K562 (cell line): ENCODE data around the gene KLHL22. TPM values are rescaled to one million over a fixed set of nuclear protein-coding genes. Genes with fewer than 3 reads are reported as not detected.
A peak's percentile ranks its signal among the peaks of the same experiment; 100 is the strongest.
"Not testable (repeated sequence)": the region's sequence is repeated elsewhere in the genome, so short reads cannot be mapped to it uniquely, and the experiment has no call there.

Experiments used
- ARID4B ChIP-seq: sonication (generic); formaldehyde crosslinking; IDR thresholded peaks from 2 replicates; pipeline ENCODE4 v1.8.0; 2022; ENCODE audit warnings: mild to moderate bottlenecking, missing genetic modification reagents
- CTCF ChIP-seq, 3 experiments: IDR thresholded peaks in 2 of 3; conservative IDR thresholded peaks in 1 of 3; 2 replicates each; pipeline ENCODE4 v1.5.1; 2011 to 2012; ENCODE audit warnings: low read length in 3 of 3, mild to moderate bottlenecking in 3 of 3, control low read depth in 2 of 3, improper control_type of control experiment in 1 of 3, inconsistent platforms in 1 of 3, low read depth in 1 of 3, mixed read lengths in 1 of 3, moderate library complexity in 1 of 3; ENCODE audit not compliant: insufficient read depth in 2 of 3
- FOXP1 ChIP-seq: sonication (generic); formaldehyde crosslinking; IDR thresholded peaks from 2 replicates; pipeline ENCODE4 v1.8.0; 2022; ENCODE audit warnings: mild to moderate bottlenecking, missing genetic modification reagents
- JUN ChIP-seq, 2 experiments: sonication (generic) in 1 of 2; formaldehyde crosslinking in 1 of 2; IDR thresholded peaks; 2 replicates each; pipeline versions ENCODE4 v1.6.1 to v1.8.0; 2012 to 2022; ENCODE audit warnings: borderline replicate concordance in 2 of 2, mild to moderate bottlenecking in 2 of 2, improper control_type of control experiment in 1 of 2, low read depth in 1 of 2, low read length in 1 of 2, missing genetic modification reagents in 1 of 2
- PURB ChIP-seq: sonication (generic); formaldehyde crosslinking; IDR thresholded peaks from 2 replicates; pipeline ENCODE4 v1.9.0; 2021; ENCODE audit warnings: low read depth, mild to moderate bottlenecking, missing genetic modification reagents
- SRF ChIP-seq, 2 experiments: fragments of 250-450, 450-650 bp in 1 of 2; sonication (Bioruptor Pico) in 1 of 2; sonication (generic) in 1 of 2; formaldehyde crosslinking; IDR thresholded peaks; 2 replicates each; pipeline versions ENCODE4 v1.5.0 to v1.5.1; 2020 to 2022; ENCODE audit warnings: mild to moderate bottlenecking in 1 of 2, missing genetic modification reagents in 1 of 2
- TEAD4 ChIP-seq, 2 experiments: sonication (generic) in 1 of 2; formaldehyde crosslinking in 1 of 2; IDR thresholded peaks; 2 replicates each; pipeline versions ENCODE4 v1.6.1 to v1.8.0; 2012 to 2022; ENCODE audit warnings: borderline replicate concordance in 1 of 2, inconsistent platforms in 1 of 2, low read length in 1 of 2, mild to moderate bottlenecking in 1 of 2, missing genetic modification reagents in 1 of 2
- ZNF143 ChIP-seq: sonication (generic); formaldehyde crosslinking; IDR thresholded peaks from 2 replicates; pipeline ENCODE4 v1.9.0; 2022; ENCODE audit warnings: mild to moderate bottlenecking, missing genetic modification reagents
- polyA plus RNA-seq, 8 experiments: library from polyadenylated mRNA; depleted of rRNA in 4 of 8; stranded (reverse) in 5 of 8; unstranded in 3 of 8; fragments of >200 nt; fragmentation: Nextera tagmentation in 2 of 8; fragmentation: Illumina TruSeq in 1 of 8; extraction: Ambion mirVana in 2 of 8; extraction: Trizol in 1 of 8; gene quantifications; 2 replicates each; pipeline versions ENCODE4 v1.2.1 to v1.2.3, GENCODE V29; 2011 to 2014; ENCODE audit warnings: inconsistent platforms in 1 of 8, missing spikeins in 1 of 8
- total RNA-seq, 7 experiments: library from RNA; depleted of rRNA in 6 of 7; stranded (reverse); fragments of >200 nt in 6 of 7; fragmentation: Illumina TruSeq in 2 of 7; extraction: Trizol in 2 of 7; gene quantifications; 2 replicates each; pipeline versions ENCODE4 v1.2.1 to v1.2.3, GENCODE V29; 2011 to 2021; ENCODE audit warnings: low replicate concordance in 1 of 7
- TF ChIP-seq, protein P1 (sequence below): fragments of 250-450 bp; sonication (Bioruptor Pico); IDR thresholded peaks from 2 replicates; pipeline ENCODE4 v1.4.0; 2020; ENCODE audit warnings: borderline replicate concordance
- TF ChIP-seq, protein P2 (sequence below): fragments of 250-450 bp; sonication (Bioruptor Pico); IDR thresholded peaks from 2 replicates; pipeline ENCODE4 v1.5.0; 2021
- TF ChIP-seq, protein P3 (sequence below): sonication (generic); formaldehyde crosslinking; IDR thresholded peaks from 2 replicates; pipeline ENCODE4 v1.9.0; 2022; ENCODE audit warnings: mild to moderate bottlenecking, missing genetic modification reagents
- TF ChIP-seq, protein P4 (sequence below): sonication (generic); formaldehyde crosslinking; IDR thresholded peaks from 2 replicates; pipeline ENCODE4 v1.8.1; 2022; ENCODE audit warnings: missing genetic modification reagents
- TF ChIP-seq, protein P5 (sequence below): sonication (generic); formaldehyde crosslinking; IDR thresholded peaks from 2 replicates; pipeline ENCODE4 v1.9.0; 2022; ENCODE audit warnings: mild to moderate bottlenecking, missing genetic modification reagents

Gene KLHL22
- total and polyA plus RNA-seq, 9 of the 15 experiments (the other 6 are each of a cell fraction or from before 2014, with no cell fraction given): 1.3 to 25.6 (median 15.2) TPM

DNA sequence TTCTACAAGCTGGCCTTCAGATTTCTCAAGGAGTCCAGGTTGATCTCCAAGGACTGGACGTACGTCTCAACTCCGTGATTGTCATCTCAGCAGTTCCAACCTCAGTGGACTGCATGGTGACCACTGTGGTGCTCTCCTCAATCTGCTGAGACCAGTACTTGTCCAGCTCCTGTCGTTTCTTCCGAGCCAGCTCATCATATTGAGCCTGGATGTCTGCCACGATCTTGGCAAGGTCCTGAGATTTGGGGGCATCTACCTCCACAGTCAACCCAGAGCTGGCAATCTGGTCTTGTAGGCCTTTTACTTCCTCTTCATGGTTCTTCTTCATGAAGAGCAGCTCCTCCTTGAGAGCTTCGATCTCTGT, 12.5 kb downstream of the KLHL22 start (continued):
- TF ChIP-seq CTCF (IDR thresholded peaks at IDR 0.05 in 2 of 3, conservative IDR thresholded peaks at IDR 0.05 in 1 of 3; ENCODE audit: insufficient read depth in 2 of 3, low read depth in 1 of 3, low read length in 3 of 3) (0 out of 6 replicates have a peak, but pooled peaks of 1 of the 3 experiments have one; percentile 3), ARID4B (CRISPR knock-in tag) (peak; percentile 60; the same call in 1 of the 2 replicates), FOXP1 (CRISPR knock-in tag) (peak; percentile 80; the same call in 1 of the 2 replicates), ZNF143 (CRISPR knock-in tag) (0 out of 2 replicates have a peak, but pooled peaks have one; percentile 43), JUN (CRISPR knock-in tag; IDR thresholded peaks at IDR 0.05; ENCODE audit: borderline replicate concordance) (peak; percentile 62; the same call in 1 of the 2 replicates), SRF (CRISPR knock-in tag; IDR thresholded peaks at IDR 0.05) (peak in 1 of 2 experiments; percentile 20; a peak in 1 of 4 replicates), TEAD4 (CRISPR knock-in tag; IDR thresholded peaks at IDR 0.05; ENCODE audit: borderline replicate concordance) (peak; percentile 88), PURB (CRISPR knock-in tag) (peak; percentile 13; the same call in 1 of the 2 replicates)
- TF ChIP-seq, protein P1, sequence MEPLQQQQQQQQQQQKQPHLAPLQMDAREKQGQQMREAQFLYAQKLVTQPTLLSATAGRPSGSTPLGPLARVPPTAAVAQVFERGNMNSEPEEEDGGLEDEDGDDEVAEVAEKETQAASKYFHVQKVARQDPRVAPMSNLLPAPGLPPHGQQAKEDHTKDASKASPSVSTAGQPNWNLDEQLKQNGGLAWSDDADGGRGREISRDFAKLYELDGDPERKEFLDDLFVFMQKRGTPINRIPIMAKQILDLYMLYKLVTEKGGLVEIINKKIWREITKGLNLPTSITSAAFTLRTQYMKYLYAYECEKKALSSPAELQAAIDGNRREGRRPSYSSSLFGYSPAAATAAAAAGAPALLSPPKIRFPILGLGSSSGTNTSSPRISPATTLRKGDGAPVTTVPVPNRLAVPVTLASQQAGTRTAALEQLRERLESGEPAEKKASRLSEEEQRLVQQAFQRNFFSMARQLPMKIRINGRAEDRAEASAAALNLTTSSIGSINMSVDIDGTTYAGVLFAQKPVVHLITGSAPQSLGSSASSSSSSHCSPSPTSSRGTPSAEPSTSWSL (CRISPR knock-in tag): 0 out of 2 replicates have a peak, but pooled peaks have one; percentile 19
- TF ChIP-seq, protein P2, sequence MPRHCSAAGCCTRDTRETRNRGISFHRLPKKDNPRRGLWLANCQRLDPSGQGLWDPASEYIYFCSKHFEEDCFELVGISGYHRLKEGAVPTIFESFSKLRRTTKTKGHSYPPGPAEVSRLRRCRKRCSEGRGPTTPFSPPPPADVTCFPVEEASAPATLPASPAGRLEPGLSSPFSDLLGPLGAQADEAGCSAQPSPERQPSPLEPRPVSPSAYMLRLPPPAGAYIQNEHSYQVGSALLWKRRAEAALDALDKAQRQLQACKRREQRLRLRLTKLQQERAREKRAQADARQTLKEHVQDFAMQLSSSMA (CRISPR knock-in tag): 0 out of 2 replicates have a peak, but pooled peaks have one; percentile 51
- TF ChIP-seq JUN (IDR thresholded peaks at IDR 0.05; ENCODE audit: borderline replicate concordance, low read depth, low read length); TEAD4 (IDR thresholded peaks at IDR 0.05; ENCODE audit: low read length): not testable (repeated sequence)
- TF ChIP-seq, protein P3, sequence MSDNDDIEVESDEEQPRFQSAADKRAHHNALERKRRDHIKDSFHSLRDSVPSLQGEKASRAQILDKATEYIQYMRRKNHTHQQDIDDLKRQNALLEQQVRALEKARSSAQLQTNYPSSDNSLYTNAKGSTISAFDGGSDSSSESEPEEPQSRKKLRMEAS: 0 out of 2 replicates have a peak, but pooled peaks have one; percentile 16
- TF ChIP-seq, protein P4, sequence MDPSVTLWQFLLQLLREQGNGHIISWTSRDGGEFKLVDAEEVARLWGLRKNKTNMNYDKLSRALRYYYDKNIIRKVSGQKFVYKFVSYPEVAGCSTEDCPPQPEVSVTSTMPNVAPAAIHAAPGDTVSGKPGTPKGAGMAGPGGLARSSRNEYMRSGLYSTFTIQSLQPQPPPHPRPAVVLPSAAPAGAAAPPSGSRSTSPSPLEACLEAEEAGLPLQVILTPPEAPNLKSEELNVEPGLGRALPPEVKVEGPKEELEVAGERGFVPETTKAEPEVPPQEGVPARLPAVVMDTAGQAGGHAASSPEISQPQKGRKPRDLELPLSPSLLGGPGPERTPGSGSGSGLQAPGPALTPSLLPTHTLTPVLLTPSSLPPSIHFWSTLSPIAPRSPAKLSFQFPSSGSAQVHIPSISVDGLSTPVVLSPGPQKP (CRISPR knock-in tag): 0 out of 2 replicates have a peak, but pooled peaks have one; percentile 53
- TF ChIP-seq, protein P5, sequence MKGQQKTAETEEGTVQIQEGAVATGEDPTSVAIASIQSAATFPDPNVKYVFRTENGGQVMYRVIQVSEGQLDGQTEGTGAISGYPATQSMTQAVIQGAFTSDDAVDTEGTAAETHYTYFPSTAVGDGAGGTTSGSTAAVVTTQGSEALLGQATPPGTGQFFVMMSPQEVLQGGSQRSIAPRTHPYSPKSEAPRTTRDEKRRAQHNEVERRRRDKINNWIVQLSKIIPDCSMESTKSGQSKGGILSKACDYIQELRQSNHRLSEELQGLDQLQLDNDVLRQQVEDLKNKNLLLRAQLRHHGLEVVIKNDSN (CRISPR knock-in tag): peak; percentile 58
